Activated T-cell treated with anti-CD3 and anti-CD28 coated beads, Interleukin-2, amount 50 U/mL, for 48 hours (primary cell): Measurements from ENCODE around the gene GUCD1.
"Not testable (repeated sequence)": the region's sequence is repeated elsewhere in the genome, so short reads cannot be mapped to it uniquely, and the experiment has no call there.

Experiments used
- DNase-seq, 2 experiments: peaks; one replicate each; pipeline ENCODE4 v3.0.0-alpha.2; 2020

GUCD1 gene

GRCh38 chr22:24554313-24555164 lies at the start of gene GUCD1:
Gene GUCD1 (minus strand): TSS chr22:24555138. CDS start chr22:24554991, 147 bp downstream.
- peak; percentile 58 to 61 for DNase-seq

DNA sequence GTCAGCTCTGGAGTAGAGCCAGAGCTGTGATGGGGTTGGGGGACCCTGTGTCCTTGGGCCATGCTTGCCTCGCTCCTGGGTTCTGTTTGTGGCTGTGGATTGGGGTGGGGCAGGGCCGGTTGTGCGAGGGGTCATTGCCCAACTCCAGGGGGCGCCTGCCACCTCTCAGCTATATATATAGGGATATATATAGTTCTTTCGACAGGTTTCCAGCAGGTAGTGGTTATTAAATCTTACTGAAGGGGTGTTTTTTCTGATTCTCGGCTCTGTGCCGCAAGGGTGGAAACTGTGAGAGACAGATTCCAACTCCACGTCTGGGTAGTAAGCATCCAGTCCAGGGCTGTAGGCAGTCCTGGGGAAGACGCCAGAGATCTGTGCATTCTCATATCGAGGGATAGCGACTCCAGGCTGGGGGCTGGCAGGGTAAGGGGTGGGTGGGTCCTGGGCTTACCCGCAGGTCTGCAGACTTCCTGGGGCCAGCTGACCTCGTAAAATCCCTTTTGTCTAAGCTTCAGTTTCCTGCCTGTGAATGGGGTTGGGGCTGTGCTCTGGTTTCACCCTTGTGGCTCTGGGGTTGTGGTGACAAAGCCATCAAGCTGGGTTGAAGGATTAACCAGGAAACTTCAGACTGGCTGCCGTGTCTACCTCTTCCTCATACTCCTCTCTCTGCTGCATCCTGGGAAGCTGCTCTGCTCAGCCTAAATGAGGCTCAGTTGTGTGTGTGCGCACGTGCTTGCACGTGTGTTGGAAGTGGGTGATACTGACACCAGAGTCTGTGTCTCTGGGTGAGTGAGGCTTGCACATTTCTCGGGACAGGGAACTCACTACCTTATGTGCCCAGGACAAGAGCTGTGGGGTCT lies 49.1 kb upstream of the GUCD1 start:
- peak; percentile 36 to 54 for DNase-seq

DNA sequence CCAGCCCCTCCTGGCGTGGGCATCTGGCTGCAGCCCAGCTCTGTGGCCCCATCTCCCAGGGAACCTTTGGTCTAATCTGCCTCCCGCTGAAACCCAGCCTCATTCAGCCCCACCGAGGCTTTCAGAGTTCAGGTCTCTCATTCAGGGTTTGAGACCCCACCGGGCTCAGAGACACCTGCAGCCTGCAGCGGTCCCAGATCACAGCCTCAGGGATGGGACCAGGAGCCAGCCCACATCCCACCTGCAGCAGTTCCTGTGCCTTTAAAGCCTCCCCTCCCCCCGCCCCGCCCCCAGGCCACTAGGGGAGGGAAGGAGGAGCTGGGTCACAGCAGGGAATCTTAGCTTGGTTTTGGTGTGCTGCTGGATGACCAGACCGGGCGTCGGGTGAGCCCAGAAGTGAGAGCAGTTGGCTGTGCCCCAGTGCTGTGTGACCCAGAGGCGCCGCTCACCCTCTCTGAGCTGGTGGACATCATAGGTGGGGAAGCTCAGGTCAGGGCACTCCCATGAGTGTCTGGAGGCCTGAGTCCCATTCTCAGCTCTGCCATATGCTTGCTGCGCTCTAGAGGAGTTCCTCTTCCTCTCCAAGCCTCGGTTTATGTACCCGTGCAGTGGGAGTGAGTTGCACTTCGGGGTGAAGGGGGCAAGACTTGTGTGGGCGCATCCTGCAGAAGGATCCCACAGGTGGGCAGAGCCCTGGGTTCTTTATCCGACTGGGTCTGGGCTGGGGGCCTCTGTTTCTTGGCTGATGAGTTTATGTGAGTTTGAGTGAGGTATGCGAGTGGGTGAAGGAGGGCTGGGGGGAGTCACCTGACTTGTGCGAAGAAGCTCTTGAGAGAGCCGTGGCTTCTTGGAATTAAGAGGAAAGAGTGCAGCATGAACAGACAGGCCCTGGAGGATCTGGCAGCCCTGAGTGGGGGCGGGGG lies 48.2 kb upstream of the GUCD1 start, which contains the start of gene GGT1:
GGT1 (plus strand) TSS at position 347 of the 923 bp plus-strand sequence. CDS start 7,889 bp downstream, outside the sequence.
- DNase-seq, result not testable (repeated sequence)

DNA sequence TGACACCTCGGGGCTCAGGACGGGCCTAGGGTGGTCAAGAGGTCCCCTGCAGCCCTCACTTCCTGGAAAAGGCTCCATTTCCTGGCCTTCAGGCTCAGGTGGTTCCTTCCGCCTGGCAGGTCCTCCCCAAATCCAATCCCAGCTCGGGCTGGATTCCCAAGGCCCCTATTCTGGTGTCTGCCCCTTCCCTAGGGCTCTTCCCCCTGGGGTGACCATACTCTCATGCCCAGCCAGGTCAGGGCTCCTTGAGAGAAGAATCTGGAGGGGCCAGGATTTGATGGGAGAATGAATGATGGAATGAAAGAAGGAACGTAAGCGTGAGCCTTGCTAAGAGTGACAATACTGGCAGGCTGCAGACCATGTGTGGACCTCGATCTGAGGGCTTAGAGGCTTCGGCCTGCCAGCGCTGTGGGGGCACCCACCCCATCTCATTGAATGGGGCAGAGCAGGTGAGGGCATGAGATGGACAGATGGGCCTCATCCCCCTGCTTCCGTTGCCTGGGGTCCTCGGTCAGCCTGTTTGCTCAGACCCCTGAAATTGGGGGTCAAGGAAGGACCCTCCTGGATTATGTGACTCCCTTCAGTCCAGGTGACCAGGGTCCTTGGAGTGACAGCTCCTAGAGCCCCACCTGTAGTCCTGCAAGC lies 47.3 kb upstream of the GUCD1 start:
- DNase-seq, result not testable (repeated sequence)

DNA sequence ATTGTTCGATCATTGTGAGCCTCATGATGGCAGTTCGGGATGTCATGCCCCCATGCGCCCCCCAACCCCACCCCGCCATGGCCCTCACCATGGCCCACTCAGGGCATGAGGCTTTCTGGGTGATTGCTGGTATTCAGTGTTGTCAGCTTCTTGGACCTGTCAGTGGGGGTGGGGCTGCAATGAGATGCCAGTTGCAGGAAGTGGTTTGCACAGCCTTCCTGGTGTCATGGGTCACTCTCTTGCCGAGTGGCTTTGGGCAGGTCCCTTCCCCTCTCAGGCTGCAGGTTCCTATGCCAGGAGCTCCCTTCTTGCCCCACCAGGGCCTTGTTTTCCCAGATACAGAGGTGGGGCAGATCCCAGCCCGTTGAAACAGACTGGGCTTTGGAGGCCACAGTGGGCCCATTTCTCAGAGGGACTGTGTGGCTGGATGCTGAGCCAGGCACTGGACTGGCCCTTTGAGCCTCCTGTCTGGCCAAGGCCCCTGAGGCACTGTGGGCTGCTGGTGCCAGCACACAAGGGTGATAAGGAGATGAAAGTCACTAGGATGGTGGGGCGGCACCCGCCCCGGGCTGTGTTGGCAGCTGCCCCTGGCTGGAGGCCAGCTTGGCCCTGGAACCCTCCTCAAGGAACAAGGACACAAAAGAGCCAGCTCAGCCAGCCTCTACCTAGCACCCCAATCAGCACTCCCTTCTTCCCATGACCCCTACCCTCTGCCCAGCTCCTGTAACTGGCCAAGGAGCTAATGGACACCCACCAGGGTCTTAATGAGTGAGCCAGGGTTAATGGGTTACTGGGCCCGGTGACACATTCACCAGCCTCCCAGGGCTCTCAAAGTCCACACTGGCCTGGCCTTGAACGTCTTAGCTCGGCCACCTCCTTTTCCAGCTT lies 46.5 kb upstream of the GUCD1 start:
- DNase-seq, result no peak

- DNase-seq, result not testable (repeated sequence)
Observed at GRCh38 chr22:24599958-24600715, 45.2 kb upstream of the GUCD1 start.

DNA sequence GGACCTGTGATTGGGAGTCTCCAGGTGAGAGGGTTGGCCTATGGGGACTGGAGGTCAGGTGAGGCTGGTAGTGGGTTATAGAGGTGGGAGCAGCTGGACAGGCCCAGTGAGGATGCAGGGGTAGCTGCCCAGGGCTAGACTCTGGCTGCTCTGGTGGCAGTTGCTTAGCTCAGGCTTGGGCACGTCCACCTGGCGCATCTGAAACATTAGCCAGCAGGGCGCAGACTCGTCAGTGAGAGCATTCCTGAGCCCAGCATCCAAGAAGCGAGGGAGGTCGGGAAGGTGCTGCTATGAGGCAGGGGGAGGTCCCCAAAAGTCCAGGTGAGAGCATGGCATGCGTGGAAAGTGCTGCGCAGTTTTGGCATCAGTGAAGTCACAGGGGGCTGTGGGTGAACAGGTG lies 44.6 kb upstream of the GUCD1 start:
- no peak for DNase-seq

DNA sequence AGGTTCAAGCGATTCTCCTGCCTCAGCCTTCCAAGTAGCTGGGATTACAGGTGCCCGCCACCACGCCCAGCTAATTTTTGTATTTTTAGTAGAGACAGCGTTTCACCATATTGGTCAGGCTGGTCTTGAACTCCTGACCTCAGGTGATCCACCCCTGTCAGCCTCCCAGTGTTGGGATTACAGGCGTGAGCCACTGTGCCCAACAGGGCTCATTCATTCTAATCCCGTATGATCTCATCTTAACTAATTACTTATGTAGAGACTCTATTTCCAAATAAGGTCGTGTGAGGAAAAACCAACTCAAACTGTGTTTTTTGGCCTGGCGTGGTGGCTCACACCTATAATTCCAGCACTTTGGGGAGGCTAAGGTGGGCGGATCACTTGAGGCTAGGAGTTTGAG lies 42.1 kb upstream of the GUCD1 start:
- not testable (repeated sequence) for DNase-seq

GRCh38 chr22:24595863-24596262 lies 40.9 kb upstream of the GUCD1 start:
- no peak for DNase-seq

- DNase-seq, result no peak
Observed at GRCh38 chr22:24595228-24595627, 40.3 kb upstream of the GUCD1 start.

DNA sequence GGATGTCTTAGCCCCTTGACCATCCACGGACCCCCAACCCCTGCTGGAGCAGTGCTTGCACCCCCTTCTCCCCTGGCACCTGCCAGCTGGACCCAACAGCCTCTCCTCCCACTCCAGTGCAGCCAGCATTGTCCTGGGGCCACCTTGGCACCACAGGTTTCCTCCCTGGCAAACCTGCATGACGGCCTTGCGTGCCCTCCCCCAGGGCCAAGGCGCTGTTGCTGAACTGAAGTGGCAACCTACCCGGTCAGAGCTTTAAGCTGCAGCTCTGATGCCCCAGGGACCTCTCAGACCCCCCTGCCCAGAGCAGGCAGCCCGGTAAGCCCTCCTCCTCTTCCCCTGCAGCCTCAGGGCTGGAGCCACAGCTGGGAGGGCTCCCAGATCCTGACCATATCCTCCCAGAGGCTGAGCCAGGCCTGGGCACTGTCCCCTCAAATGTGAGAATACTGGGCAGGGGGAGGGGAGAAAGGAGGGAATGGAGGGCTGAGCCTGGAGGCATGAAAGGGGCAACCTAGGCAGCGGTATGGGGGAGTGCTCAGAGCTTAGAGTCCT lies 39.7 kb upstream of the GUCD1 start:
- no peak for DNase-seq

- no peak for DNase-seq
Observed at GRCh38 chr22:24593836-24594568, 39.1 kb upstream of the GUCD1 start.

GRCh38 chr22:24593559-24593835 lies 38.6 kb upstream of the GUCD1 start:
- DNase-seq, result not testable (repeated sequence)

- peak; percentile 66 to 72 for DNase-seq
Observed at GRCh38 chr22:24592851-24593558, 38.1 kb upstream of the GUCD1 start, which contains the start of gene LRRC75B. Gene LRRC75B (minus strand): TSS chr22:24593073. CDS start chr22:24593039, 34 bp downstream.

GRCh38 chr22:24592058-24592850 lies 37.3 kb upstream of the GUCD1 start:
- DNase-seq, result peak; percentile 34 to 40

GRCh38 chr22:24591286-24591830 lies 36.4 kb upstream of the GUCD1 start:
- DNase-seq, result no peak

- DNase-seq, result no peak
Observed at GRCh38 chr22:24590596-24591173, 35.7 kb upstream of the GUCD1 start.
